ENCODE measurements around the gene DCDC1. TPM values are rescaled to one million over a fixed set of nuclear protein-coding genes. Genes with fewer than 3 reads are reported as not detected.

Gene DCDC1
- total RNA-seq, 4 donors from 2014 or later, result 0.83 TPM; not detected in 3

GRCh38 chr11:30873924-30874610, 495.5 kb downstream of the DCDC1 start:
- H3K4me1 ChIP-seq, result no peaks in the 10 kb centered on the region
- TF ChIP-seq CTCF (IDR thresholded peaks at IDR 0.05) (no peak), POLR2A (IDR thresholded peaks at IDR 0.05) (no peak)

DNA sequence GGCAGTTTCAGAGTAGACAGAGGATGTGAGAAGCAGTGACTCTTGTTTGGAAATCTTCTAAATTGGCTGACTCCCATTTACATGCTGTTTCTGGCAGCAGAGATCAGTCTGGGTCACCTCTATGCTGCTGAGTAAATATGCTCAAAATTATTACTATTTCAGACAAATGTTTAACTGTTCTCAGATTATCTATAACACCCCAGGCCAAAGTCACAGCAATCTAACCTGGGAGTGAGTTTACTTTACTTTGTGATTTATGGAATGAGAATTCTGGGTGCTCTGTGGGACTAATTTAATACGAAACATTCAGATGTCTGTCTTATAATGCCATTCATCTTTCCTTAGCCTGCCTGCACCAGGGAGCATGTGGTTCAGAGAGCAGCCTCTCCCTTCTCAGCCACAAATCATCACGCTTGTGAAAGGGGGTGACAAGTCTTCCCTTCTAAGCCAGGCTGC, 500.9 kb downstream of the DCDC1 start:
- Histone ChIP-seq H3K4me1 (no peaks in the 10 kb centered on the region), H3K27ac (no peak overlapping the region), H3K9me3 (no peaks in the 10 kb centered on the region), H3K27me3 (no peaks in the 10 kb centered on the region), H3K4me3 (no peak overlapping the region), H3K36me3 (no peaks in the 10 kb centered on the region)
- DNase-seq, result no peak
- TF ChIP-seq CTCF (IDR thresholded peaks at IDR 0.05) (no peak), POLR2A (IDR thresholded peaks at IDR 0.05) (no peak)

More at GRCh38 chr11:30873924-30874610, 495.5 kb downstream of the DCDC1 start:
- no peak overlapping the region for H3K4me3 ChIP-seq
- no peaks in the 10 kb centered on the region for H3K27me3 ChIP-seq
- no peak overlapping the region for H3K27ac ChIP-seq
- no peaks in the 10 kb centered on the region for H3K9me3 ChIP-seq
- no peaks in the 10 kb centered on the region for H3K36me3 ChIP-seq
- DNase-seq, result no peak

DNA sequence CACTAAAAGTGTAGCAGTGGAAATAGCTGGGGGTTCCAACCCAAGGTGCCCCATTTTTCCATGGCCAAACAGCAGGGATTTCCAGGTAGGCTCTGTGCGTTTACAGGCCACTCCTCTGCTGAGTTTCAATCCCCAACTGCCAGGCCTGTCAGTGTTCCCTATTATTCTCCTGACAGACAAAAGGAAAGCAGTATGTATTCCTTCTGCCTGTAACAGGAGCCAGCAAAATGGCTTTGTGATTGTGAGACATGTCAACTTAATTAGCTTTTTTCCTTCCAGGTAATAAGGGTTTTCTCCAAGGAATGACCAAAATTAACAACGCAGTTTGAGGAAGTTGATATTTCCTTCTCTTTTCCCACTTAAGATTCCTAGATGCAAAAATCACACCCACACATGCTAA, 506.3 kb downstream of the DCDC1 start:
- no peak overlapping the region for H3K4me3 ChIP-seq
- TF ChIP-seq CTCF (IDR thresholded peaks at IDR 0.05), result no peak
- TF ChIP-seq POLR2A (IDR thresholded peaks at IDR 0.05), result no peak
- no peaks in the 10 kb centered on the region for H3K36me3 ChIP-seq
- H3K27ac ChIP-seq, result no peak overlapping the region
- DNase-seq, result no peak
- no peaks in the 10 kb centered on the region for H3K9me3 ChIP-seq
- no peaks in the 10 kb centered on the region for H3K27me3 ChIP-seq
- H3K4me1 ChIP-seq, result no peaks in the 10 kb centered on the region

DNA sequence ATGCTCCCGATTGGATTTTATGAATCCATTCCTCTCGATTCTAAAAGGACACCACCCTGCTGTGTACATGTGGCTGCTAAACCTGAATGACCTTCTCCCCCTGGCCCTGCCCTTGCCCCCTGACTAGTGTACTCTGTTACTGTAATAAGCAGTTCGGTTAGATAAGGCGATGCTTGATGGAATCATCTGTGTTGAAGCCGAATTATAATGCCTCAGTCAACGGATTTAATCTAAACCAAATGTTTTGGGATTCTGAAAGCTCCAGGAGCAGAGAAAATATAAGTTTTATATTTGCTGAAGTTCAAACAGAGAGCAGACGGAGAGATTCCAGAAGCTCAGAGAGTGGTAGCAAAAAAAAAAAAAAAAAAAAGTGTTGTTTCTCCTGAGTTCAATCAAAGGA, 508.0 kb downstream of the DCDC1 start:
- H3K9me3 ChIP-seq, result no peaks in the 10 kb centered on the region
- no peak overlapping the region for H3K27ac ChIP-seq
- H3K36me3 ChIP-seq, result no peaks in the 10 kb centered on the region
- no peaks in the 10 kb centered on the region for H3K27me3 ChIP-seq
- H3K4me1 ChIP-seq, result no peaks in the 10 kb centered on the region
- TF ChIP-seq CTCF (IDR thresholded peaks at IDR 0.05) (no peak), POLR2A (IDR thresholded peaks at IDR 0.05) (no peak)
- no peak overlapping the region for H3K4me3 ChIP-seq
- DNase-seq, result no peak

GRCh38 chr11:30861064-30861463, 508.5 kb downstream of the DCDC1 start:
- Histone ChIP-seq H3K4me3 (no peak overlapping the region), H3K36me3 (no peaks in the 10 kb centered on the region)

More at GRCh38 chr11:30861064-30861463, 508.5 kb downstream of the DCDC1 start:
- Histone ChIP-seq H3K27ac (no peak overlapping the region), H3K9me3 (no peaks in the 10 kb centered on the region), H3K27me3 (no peaks in the 10 kb centered on the region), H3K4me1 (no peaks in the 10 kb centered on the region)
- TF ChIP-seq POLR2A (IDR thresholded peaks at IDR 0.05) (no peak), CTCF (IDR thresholded peaks at IDR 0.05) (no peak)
- DNase-seq, result no peak
